ENCODE measurements around the gene KRIT1.

GRCh38 chr7:92275327-92275726 lies 29.6 kb upstream of the KRIT1 start:
- TF ChIP-seq POLR2AphosphoS5 (IDR thresholded peaks at IDR 0.05) (no peak), CTCF (IDR thresholded peaks at IDR 0.05 in 8 of 11, conservative IDR thresholded peaks at IDR 0.05 in 3 of 11) (no peak), POLR2A (IDR thresholded peaks at IDR 0.05) (no peak)

Data from spleen (tissue), 7 donors.